GM19468 (cell line): Measurements from ENCODE around the gene VAV2.

ENCODE experiments used
- ATAC-seq: cut with Tn5 transposase; IDR thresholded peaks from one replicate; pipeline ENCODE4 v1.9.1; 2021; ENCODE audit warnings: mild to moderate bottlenecking, moderate library complexity, moderate number of reproducible peaks; ENCODE audit not compliant: unreplicated experiment; ENCODE audit errors: extremely low read depth

The VAV2 gene

GRCh38 chr9:133796562-133796961 is 195.6 kb downstream of the VAV2 start:
- no peak for ATAC-seq

GRCh38 chr9:133795049-133795448 is 197.1 kb downstream of the VAV2 start:
- no peak for ATAC-seq

- no peak for ATAC-seq
These were observed 197.9 kb downstream of the VAV2 start for GRCh38 chr9:133794016-133794760.

GRCh38 chr9:133793471-133793870 is 198.7 kb downstream of the VAV2 start:
- ATAC-seq = no peak

GRCh38 chr9:133792721-133793470 is 199.2 kb downstream of the VAV2 start:
- ATAC-seq = no peak

GRCh38 chr9:133791735-133792649 is 200.1 kb downstream of the VAV2 start:
- no peak for ATAC-seq

GRCh38 chr9:133791069-133791468 is 201.1 kb downstream of the VAV2 start:
- ATAC-seq = no peak

- no peak for ATAC-seq
These were observed 202.3 kb downstream of the VAV2 start for GRCh38 chr9:133789778-133790177.

GRCh38 chr9:133788819-133789717 is 203.1 kb downstream of the VAV2 start:
- ATAC-seq = no peak

GRCh38 chr9:133788045-133788818 is 203.9 kb downstream of the VAV2 start:
- ATAC-seq = no peak

- ATAC-seq = no peak
These were observed 204.4 kb downstream of the VAV2 start for GRCh38 chr9:133787754-133788025.

GRCh38 chr9:133786907-133787753 is 205.0 kb downstream of the VAV2 start:
- ATAC-seq = no peak

- ATAC-seq = no peak
These were observed 205.8 kb downstream of the VAV2 start for GRCh38 chr9:133786371-133786753.

GRCh38 chr9:133785753-133786370 is 206.3 kb downstream of the VAV2 start:
- ATAC-seq = no peak

GRCh38 chr9:133784731-133785561 is 207.2 kb downstream of the VAV2 start:
- no peak for ATAC-seq

- no peak for ATAC-seq
These were observed 208.8 kb downstream of the VAV2 start for GRCh38 chr9:133783331-133783731.
